GM23338 (cell line): Measurements from ENCODE around the gene ILDR2.

ENCODE experiments used
- CREB1 ChIP-seq: fragments of 250-450 bp; sonication (Bioruptor Pico); IDR thresholded peaks from 2 replicates; pipeline ENCODE4 v1.5.0; 2020; ENCODE audit warnings: low read depth, mild to moderate bottlenecking, moderate library complexity
- ETS1 ChIP-seq: IDR thresholded peaks from 2 replicates; pipeline ENCODE4 v1.6.1; 2016; ENCODE audit warnings: antibody characterized with exemption
- EZH2 ChIP-seq: fragments of 200-600 bp; sonication (generic); IDR thresholded peaks from one replicate; pipeline ENCODE4 v1.8.0; 2017; ENCODE audit warnings: antibody characterized with exemption, mild to moderate bottlenecking, low read depth; ENCODE audit not compliant: unreplicated experiment
- EZH2phosphoT487 ChIP-seq: fragments of 200-600 bp; sonication (generic); IDR thresholded peaks from one replicate; pipeline ENCODE4 v1.8.1; 2018; ENCODE audit warnings: antibody characterized with exemption; ENCODE audit not compliant: unreplicated experiment
- JUNB ChIP-seq: IDR thresholded peaks from one replicate; pipeline ENCODE4 v1.6.1; 2016; ENCODE audit warnings: antibody characterized with exemption; ENCODE audit not compliant: unreplicated experiment
- POLR2AphosphoS5 ChIP-seq: IDR thresholded peaks from 2 replicates; pipeline ENCODE4 v1.6.1; 2016; ENCODE audit warnings: antibody characterized with exemption, low read depth
- ZNF114 ChIP-seq: fragments of 250-450 bp; sonication (Bioruptor Pico); IDR thresholded peaks from 2 replicates; pipeline ENCODE4 v1.5.0; 2020; ENCODE audit warnings: mild to moderate bottlenecking, moderate library complexity
- ZNF331 ChIP-seq: fragments of 250-450 bp; sonication (Bioruptor Pico); IDR thresholded peaks from 2 replicates; pipeline ENCODE4 v1.5.0; 2020; ENCODE audit warnings: low read depth, mild to moderate bottlenecking, moderate library complexity
- TF ChIP-seq, protein P1 (sequence below), 2 experiments: fragments of 200-600 bp in 1 of 2; sonication (generic) in 1 of 2; conservative IDR thresholded peaks; 2 replicates each; pipeline versions ENCODE4 v1.5.1 to v1.6.1; 2016 to 2017; ENCODE audit warnings: antibody characterized with exemption in 2 of 2, low read depth in 2 of 2, mild to moderate bottlenecking in 2 of 2, moderate library complexity in 1 of 2
- TF ChIP-seq, protein P2 (sequence below): IDR thresholded peaks from one replicate; pipeline ENCODE4 v1.6.1; 2018; ENCODE audit warnings: antibody characterized with exemption; ENCODE audit not compliant: unreplicated experiment

- TF ChIP-seq JUNB, result no peak
- TF ChIP-seq, protein P1, sequence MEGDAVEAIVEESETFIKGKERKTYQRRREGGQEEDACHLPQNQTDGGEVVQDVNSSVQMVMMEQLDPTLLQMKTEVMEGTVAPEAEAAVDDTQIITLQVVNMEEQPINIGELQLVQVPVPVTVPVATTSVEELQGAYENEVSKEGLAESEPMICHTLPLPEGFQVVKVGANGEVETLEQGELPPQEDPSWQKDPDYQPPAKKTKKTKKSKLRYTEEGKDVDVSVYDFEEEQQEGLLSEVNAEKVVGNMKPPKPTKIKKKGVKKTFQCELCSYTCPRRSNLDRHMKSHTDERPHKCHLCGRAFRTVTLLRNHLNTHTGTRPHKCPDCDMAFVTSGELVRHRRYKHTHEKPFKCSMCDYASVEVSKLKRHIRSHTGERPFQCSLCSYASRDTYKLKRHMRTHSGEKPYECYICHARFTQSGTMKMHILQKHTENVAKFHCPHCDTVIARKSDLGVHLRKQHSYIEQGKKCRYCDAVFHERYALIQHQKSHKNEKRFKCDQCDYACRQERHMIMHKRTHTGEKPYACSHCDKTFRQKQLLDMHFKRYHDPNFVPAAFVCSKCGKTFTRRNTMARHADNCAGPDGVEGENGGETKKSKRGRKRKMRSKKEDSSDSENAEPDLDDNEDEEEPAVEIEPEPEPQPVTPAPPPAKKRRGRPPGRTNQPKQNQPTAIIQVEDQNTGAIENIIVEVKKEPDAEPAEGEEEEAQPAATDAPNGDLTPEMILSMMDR (conservative IDR thresholded peaks at IDR 0.05; ENCODE audit: low read depth in 2 of 2), result no peak
- TF ChIP-seq EZH2phosphoT487, result no peak
- TF ChIP-seq CREB1 (CRISPR knock-in tag), result no peak
- TF ChIP-seq EZH2, result no peak
- no peak for TF ChIP-seq POLR2AphosphoS5
- TF ChIP-seq, protein P2, sequence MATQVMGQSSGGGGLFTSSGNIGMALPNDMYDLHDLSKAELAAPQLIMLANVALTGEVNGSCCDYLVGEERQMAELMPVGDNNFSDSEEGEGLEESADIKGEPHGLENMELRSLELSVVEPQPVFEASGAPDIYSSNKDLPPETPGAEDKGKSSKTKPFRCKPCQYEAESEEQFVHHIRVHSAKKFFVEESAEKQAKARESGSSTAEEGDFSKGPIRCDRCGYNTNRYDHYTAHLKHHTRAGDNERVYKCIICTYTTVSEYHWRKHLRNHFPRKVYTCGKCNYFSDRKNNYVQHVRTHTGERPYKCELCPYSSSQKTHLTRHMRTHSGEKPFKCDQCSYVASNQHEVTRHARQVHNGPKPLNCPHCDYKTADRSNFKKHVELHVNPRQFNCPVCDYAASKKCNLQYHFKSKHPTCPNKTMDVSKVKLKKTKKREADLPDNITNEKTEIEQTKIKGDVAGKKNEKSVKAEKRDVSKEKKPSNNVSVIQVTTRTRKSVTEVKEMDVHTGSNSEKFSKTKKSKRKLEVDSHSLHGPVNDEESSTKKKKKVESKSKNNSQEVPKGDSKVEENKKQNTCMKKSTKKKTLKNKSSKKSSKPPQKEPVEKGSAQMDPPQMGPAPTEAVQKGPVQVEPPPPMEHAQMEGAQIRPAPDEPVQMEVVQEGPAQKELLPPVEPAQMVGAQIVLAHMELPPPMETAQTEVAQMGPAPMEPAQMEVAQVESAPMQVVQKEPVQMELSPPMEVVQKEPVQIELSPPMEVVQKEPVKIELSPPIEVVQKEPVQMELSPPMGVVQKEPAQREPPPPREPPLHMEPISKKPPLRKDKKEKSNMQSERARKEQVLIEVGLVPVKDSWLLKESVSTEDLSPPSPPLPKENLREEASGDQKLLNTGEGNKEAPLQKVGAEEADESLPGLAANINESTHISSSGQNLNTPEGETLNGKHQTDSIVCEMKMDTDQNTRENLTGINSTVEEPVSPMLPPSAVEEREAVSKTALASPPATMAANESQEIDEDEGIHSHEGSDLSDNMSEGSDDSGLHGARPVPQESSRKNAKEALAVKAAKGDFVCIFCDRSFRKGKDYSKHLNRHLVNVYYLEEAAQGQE, result no peak
- no peak for TF ChIP-seq ETS1
- no peak for TF ChIP-seq ZNF331 (CRISPR knock-in tag)
- TF ChIP-seq ZNF114 (CRISPR knock-in tag), result no peak
Observed at GRCh38 chr1:167003711-167004110, 28.4 kb upstream of the ILDR2 start.
